Measurements from ENCODE around the gene DCP1A. TPM values are rescaled to one million over a fixed set of nuclear protein-coding genes. Genes with fewer than 3 reads are reported as not detected.
"Not testable (repeated sequence)": the region's sequence is repeated elsewhere in the genome, so short reads cannot be mapped to it uniquely, and the experiment has no call there.

The DCP1A gene
- total RNA-seq, 1 experiment from 2014 or later = 22.7 TPM

DNA sequence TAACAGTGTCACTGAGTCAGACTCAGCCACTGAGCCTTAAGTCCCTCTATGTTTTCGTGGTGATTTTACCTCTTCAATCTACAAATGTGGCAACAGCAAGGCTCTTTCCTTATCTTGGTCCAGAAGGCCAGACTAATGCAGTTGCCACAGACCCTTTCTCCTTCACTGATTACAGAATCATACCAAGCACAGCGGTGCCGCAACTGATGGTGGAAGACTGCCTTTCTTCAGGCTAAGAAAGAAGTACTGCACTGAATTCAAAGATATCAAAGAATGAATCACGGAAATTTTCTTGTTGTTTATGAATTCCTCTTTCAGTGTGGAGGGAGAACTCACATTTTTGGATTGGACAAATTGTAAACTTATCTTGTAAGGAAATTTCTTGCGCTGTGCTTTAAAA, 18.6 kb downstream of the DCP1A start:
- ChIA-PET CTCF (no interaction called here), POLR2A (ENCODE audit: unreplicated experiment) (no interaction called here)
- Histone ChIP-seq H3K27ac (no peak overlapping the region), H3K27me3 (ENCODE audit: insufficient read depth, low read depth) (no peaks in the 10 kb centered on the region), H3K79me2 (ENCODE audit: low read depth) (peaks cover 10% of the 10 kb centered on the region; the same call in 1 of the 2 replicates), H3K36me3 (ENCODE audit: low read depth) (peaks cover 9% of the 10 kb centered on the region), H4K20me1 (ENCODE audit: insufficient read depth) (peaks cover 11% of the 10 kb centered on the region; the same call in 1 of the 2 replicates), H3K9me2 (ENCODE audit: insufficient read depth) (no peaks in the 10 kb centered on the region), H3K4me1 (replicated peaks; ENCODE audit: insufficient read depth) (no peaks in the 10 kb centered on the region), H3K4me3 (no peak overlapping the region), H2AFZ (no peak overlapping the region), H3F3A (ENCODE audit: insufficient read depth, low read depth) (no peaks in the 10 kb centered on the region), H3K4me2 (no peak overlapping the region), H3K9me3 (ENCODE audit: insufficient read depth, low read depth) (no peaks in the 10 kb centered on the region)
- BruUV-seq (replicated peaks) = no TSS peak
- intact Hi-C loops (cut with micrococcal nuclease; ENCODE audit: unreplicated experiment) = no loop called here
- no peak for TF ChIP-seq EZH2 (IDR thresholded peaks at IDR 0.05; ENCODE audit: low read depth)
- TF ChIP-seq, protein P1, sequence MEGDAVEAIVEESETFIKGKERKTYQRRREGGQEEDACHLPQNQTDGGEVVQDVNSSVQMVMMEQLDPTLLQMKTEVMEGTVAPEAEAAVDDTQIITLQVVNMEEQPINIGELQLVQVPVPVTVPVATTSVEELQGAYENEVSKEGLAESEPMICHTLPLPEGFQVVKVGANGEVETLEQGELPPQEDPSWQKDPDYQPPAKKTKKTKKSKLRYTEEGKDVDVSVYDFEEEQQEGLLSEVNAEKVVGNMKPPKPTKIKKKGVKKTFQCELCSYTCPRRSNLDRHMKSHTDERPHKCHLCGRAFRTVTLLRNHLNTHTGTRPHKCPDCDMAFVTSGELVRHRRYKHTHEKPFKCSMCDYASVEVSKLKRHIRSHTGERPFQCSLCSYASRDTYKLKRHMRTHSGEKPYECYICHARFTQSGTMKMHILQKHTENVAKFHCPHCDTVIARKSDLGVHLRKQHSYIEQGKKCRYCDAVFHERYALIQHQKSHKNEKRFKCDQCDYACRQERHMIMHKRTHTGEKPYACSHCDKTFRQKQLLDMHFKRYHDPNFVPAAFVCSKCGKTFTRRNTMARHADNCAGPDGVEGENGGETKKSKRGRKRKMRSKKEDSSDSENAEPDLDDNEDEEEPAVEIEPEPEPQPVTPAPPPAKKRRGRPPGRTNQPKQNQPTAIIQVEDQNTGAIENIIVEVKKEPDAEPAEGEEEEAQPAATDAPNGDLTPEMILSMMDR (conservative IDR thresholded peaks at IDR 0.05) = no peak
- no peak for DNase-seq

DNA sequence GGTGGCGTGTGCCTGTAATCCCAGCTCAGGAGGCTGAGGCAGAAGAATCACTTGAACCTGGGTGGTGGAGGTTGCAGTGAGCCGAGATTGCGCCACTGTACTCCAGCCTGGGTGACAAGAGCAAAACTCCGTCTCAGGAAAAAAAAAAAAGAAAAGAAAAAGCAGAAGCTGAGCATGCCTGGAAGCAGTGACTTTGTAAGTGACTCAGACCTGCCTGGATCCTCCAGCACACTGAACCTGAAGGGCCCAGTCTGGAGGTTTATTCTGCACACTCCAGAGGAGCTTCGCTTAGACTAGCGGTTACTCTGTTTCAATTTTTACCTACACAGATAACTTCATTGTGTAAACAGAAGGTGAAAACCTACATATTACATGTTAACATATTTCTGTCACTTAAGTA, 19.4 kb downstream of the DCP1A start:
- BruUV-seq (replicated peaks); POLR2A ChIA-PET (ENCODE audit: unreplicated experiment): not testable (repeated sequence)

DNA sequence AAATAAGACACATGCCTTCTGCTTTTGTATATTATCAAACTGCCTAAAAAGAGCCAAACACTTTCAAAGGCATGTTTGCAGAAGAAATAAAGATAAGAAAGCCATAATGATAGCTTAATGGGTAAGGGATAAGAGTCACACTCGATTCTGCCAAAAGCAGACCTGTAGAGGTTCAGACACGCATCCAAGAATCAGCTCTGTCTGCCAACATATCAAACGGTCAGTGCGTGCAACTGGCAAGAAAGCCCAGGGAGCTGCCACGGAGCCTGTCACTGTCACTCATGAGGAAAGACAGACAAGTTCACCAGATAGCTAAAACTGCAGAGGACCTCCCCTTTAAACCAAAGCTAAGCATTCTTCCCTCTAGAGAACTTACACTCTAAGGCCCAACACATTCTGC, 23.2 kb downstream of the DCP1A start:
- H3K36me3 ChIP-seq (ENCODE audit: low read depth) = peaks cover 13% of the 10 kb centered on the region
- intact Hi-C loops (cut with micrococcal nuclease; ENCODE audit: unreplicated experiment) = no loop called here
- peaks cover 12% of the 10 kb centered on the region for H3K79me2 ChIP-seq (ENCODE audit: low read depth)
- no peak overlapping the region for H3K4me3 ChIP-seq
- H3K9me3 ChIP-seq (ENCODE audit: insufficient read depth, low read depth) = no peaks in the 10 kb centered on the region
- ChIA-PET POLR2A (ENCODE audit: unreplicated experiment) (interaction anchor here (0.5 to 0.6 kb wide), 2 partner anchors 61 to 64 kb away, joined by 4 read pairs; no protein-coding TSS in a partner anchor), CTCF (no interaction called here)
- 0 out of 2 replicates have a peak, but pooled peaks cover 9% of the 10 kb centered on the region for H4K20me1 ChIP-seq (ENCODE audit: insufficient read depth)
- DNase-seq = no peak
- no peak overlapping the region for H2AFZ ChIP-seq
- no peaks in the 10 kb centered on the region for H3K9me2 ChIP-seq (ENCODE audit: insufficient read depth)
- H3K27me3 ChIP-seq (ENCODE audit: insufficient read depth, low read depth) = no peaks in the 10 kb centered on the region
- no peaks in the 10 kb centered on the region for H3K4me1 ChIP-seq (replicated peaks; ENCODE audit: insufficient read depth)
- TF ChIP-seq, protein P1 (conservative IDR thresholded peaks at IDR 0.05) = no peak
- TF ChIP-seq EZH2 (IDR thresholded peaks at IDR 0.05; ENCODE audit: low read depth) = no peak
- no peak overlapping the region for H3K27ac ChIP-seq
- H3K4me2 ChIP-seq = no peak overlapping the region
- no TSS peak for BruUV-seq (replicated peaks)
- no peaks in the 10 kb centered on the region for H3F3A ChIP-seq (ENCODE audit: insufficient read depth, low read depth)

More for the DNA sequence above, 19.4 kb downstream of the DCP1A start:
- H3K4me2 ChIP-seq; DNase-seq; H3K27ac ChIP-seq; CTCF ChIA-PET; intact Hi-C loops (cut with micrococcal nuclease; ENCODE audit: unreplicated experiment); H3F3A ChIP-seq (ENCODE audit: insufficient read depth, low read depth); H2AFZ ChIP-seq; H3K36me3 ChIP-seq (ENCODE audit: low read depth); H3K9me2 ChIP-seq (ENCODE audit: insufficient read depth); H3K9me3 ChIP-seq (ENCODE audit: insufficient read depth, low read depth); H3K4me3 ChIP-seq; H3K4me1 ChIP-seq (replicated peaks; ENCODE audit: insufficient read depth); H3K27me3 ChIP-seq (ENCODE audit: insufficient read depth, low read depth): not testable (repeated sequence)
- peaks cover 12% of the 10 kb centered on the region; the same call in 1 of the 2 replicates for H3K79me2 ChIP-seq (ENCODE audit: low read depth)
- H4K20me1 ChIP-seq (ENCODE audit: insufficient read depth) = peaks cover 11% of the 10 kb centered on the region; the same call in 1 of the 2 replicates

DNA sequence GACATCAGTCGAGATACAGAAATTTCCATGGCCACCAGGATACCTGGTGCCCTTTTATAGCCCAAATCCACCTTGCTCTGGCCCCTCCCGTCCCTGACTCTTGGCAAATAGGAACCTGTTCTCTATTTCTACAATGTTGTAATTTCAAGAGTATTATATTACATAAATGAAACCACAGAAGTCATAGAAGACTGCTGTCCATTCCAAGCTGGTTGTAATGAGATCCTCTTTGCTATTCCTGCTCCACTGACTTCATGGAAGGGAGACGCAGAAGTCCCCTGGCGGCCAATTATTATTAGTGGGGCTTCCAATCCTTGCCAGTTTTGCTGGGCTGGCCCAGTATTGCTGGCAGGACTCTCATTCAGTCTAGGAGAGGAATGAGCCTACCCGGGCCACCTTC, 26.6 kb downstream of the DCP1A start:
- CTCF ChIA-PET = no interaction called here
- no peak overlapping the region for H3K4me2 ChIP-seq

More for the DNA sequence above, 26.6 kb downstream of the DCP1A start:
- no TSS peak for BruUV-seq (replicated peaks)
- Histone ChIP-seq H3K4me1 (replicated peaks; ENCODE audit: insufficient read depth) (no peaks in the 10 kb centered on the region), H2AFZ (no peak overlapping the region), H3F3A (ENCODE audit: insufficient read depth, low read depth) (no peaks in the 10 kb centered on the region), H3K27ac (no peak overlapping the region), H3K9me2 (ENCODE audit: insufficient read depth) (no peaks in the 10 kb centered on the region), H4K20me1 (ENCODE audit: insufficient read depth) (0 out of 2 replicates have a peak, but pooled peaks cover 5% of the 10 kb centered on the region), H3K36me3 (ENCODE audit: low read depth) (peaks cover 10% of the 10 kb centered on the region), H3K4me3 (no peak overlapping the region), H3K9me3 (ENCODE audit: insufficient read depth, low read depth) (no peaks in the 10 kb centered on the region), H3K27me3 (ENCODE audit: insufficient read depth, low read depth) (no peaks in the 10 kb centered on the region), H3K79me2 (ENCODE audit: low read depth) (peaks cover 9% of the 10 kb centered on the region)
- peak in 1 of 2 experiments; percentile 45 for DNase-seq
- TF ChIP-seq, protein P1 (conservative IDR thresholded peaks at IDR 0.05) = no peak
- TF ChIP-seq EZH2 (IDR thresholded peaks at IDR 0.05; ENCODE audit: low read depth) = no peak
- POLR2A ChIA-PET (ENCODE audit: unreplicated experiment) = no interaction called here
- intact Hi-C loops (cut with micrococcal nuclease; ENCODE audit: unreplicated experiment) = no loop called here

All from PC-9 (cell line).